Tibial nerve (tissue), 3 donors: ENCODE results near the gene OPN1LW.
"Not testable (repeated sequence)": the region's sequence is repeated elsewhere in the genome, so short reads cannot be mapped to it uniquely, and the experiment has no call there.

Experiments
- POLR2A ChIP-seq, 2 donors: fragments of 450-650 bp; IDR thresholded peaks; one replicate each; pipeline ENCODE4 v1.6.1; 2017; ENCODE audit warnings: antibody characterized with exemption in 2 of 2, mild to moderate bottlenecking in 2 of 2, moderate library complexity in 2 of 2
- TF ChIP-seq, protein P1 (sequence below), 5 experiments: fragments of 200-600 bp in 3 of 5; fragments of 450-650 bp in 2 of 5; sonication (generic) in 3 of 5; IDR thresholded peaks; one replicate each; pipeline ENCODE4 v1.5.1; 2016 to 2019; ENCODE audit warnings: antibody characterized with exemption in 5 of 5, mild to moderate bottlenecking in 3 of 5, moderate library complexity in 2 of 5

GRCh38 chrX:154157207-154157606 lies 13.2 kb downstream of the OPN1LW start:
- TF ChIP-seq, protein P1, sequence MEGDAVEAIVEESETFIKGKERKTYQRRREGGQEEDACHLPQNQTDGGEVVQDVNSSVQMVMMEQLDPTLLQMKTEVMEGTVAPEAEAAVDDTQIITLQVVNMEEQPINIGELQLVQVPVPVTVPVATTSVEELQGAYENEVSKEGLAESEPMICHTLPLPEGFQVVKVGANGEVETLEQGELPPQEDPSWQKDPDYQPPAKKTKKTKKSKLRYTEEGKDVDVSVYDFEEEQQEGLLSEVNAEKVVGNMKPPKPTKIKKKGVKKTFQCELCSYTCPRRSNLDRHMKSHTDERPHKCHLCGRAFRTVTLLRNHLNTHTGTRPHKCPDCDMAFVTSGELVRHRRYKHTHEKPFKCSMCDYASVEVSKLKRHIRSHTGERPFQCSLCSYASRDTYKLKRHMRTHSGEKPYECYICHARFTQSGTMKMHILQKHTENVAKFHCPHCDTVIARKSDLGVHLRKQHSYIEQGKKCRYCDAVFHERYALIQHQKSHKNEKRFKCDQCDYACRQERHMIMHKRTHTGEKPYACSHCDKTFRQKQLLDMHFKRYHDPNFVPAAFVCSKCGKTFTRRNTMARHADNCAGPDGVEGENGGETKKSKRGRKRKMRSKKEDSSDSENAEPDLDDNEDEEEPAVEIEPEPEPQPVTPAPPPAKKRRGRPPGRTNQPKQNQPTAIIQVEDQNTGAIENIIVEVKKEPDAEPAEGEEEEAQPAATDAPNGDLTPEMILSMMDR (IDR thresholded peaks at IDR 0.05) = not testable (repeated sequence)
- not testable (repeated sequence) for TF ChIP-seq POLR2A (IDR thresholded peaks at IDR 0.05)
